Cardiac fibroblast (primary cell): ENCODE data around the gene DKKL1.
A peak's percentile ranks its signal among the peaks of the same experiment; 100 is the strongest.
"Not testable (repeated sequence)": the region's sequence is repeated elsewhere in the genome, so short reads cannot be mapped to it uniquely, and the experiment has no call there.

Experiments
- DNase-seq, 2 donors: peaks; one replicate each; pipeline versions ENCODE4 v3.0.0 to v3.0.0-alpha.2; 2010; ENCODE audit warnings: low read depth in 2 of 2
- H3K4me3 ChIP-seq, 2 donors: replicated peaks in 1 of 2; 1 replicate in 1 of 2; 2 replicates in 1 of 2; pipeline ENCODE4 v1.5.1; 2011; ENCODE audit warnings: low read depth in 2 of 2, low read length in 2 of 2, mild to moderate bottlenecking in 2 of 2, moderate library complexity in 1 of 2
- TF ChIP-seq, protein P1 (sequence below): IDR thresholded peaks from one replicate; pipeline ENCODE4 v1.5.1; 2011; ENCODE audit warnings: low read depth, mild to moderate bottlenecking, low read length, inconsistent platforms

Gene DKKL1

GRCh38 chr19:49364083-49364737, 533 bp downstream of the DKKL1 start:
- TF ChIP-seq, protein P1, sequence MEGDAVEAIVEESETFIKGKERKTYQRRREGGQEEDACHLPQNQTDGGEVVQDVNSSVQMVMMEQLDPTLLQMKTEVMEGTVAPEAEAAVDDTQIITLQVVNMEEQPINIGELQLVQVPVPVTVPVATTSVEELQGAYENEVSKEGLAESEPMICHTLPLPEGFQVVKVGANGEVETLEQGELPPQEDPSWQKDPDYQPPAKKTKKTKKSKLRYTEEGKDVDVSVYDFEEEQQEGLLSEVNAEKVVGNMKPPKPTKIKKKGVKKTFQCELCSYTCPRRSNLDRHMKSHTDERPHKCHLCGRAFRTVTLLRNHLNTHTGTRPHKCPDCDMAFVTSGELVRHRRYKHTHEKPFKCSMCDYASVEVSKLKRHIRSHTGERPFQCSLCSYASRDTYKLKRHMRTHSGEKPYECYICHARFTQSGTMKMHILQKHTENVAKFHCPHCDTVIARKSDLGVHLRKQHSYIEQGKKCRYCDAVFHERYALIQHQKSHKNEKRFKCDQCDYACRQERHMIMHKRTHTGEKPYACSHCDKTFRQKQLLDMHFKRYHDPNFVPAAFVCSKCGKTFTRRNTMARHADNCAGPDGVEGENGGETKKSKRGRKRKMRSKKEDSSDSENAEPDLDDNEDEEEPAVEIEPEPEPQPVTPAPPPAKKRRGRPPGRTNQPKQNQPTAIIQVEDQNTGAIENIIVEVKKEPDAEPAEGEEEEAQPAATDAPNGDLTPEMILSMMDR, result no peak
- no peak for DNase-seq
- H3K4me3 ChIP-seq, result peak overlapping the region in 1 of 2 donors; percentile 36

DNA sequence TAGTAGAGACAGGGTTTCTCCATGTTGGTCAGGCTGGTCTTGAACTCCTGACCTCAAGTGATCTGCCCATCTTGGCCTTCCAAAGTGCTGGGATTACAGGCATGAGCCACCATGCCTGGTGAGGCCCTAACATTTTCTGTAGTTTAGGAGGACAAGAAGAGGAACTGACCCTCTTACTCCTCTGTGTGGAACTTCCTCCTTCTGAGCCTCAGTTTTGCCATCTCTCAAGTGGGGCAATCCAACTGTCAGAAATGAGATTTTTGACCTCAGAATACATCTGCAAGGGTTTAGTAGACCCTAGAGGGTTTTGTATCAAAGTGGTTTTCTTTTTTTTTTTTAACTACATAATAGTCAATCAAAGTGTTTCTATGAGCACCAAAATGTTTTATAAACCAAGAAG, 2.4 kb downstream of the DKKL1 start:
- no peak for DNase-seq
- H3K4me3 ChIP-seq, result no peak overlapping the region
- TF ChIP-seq, protein P1, result no peak

DNA sequence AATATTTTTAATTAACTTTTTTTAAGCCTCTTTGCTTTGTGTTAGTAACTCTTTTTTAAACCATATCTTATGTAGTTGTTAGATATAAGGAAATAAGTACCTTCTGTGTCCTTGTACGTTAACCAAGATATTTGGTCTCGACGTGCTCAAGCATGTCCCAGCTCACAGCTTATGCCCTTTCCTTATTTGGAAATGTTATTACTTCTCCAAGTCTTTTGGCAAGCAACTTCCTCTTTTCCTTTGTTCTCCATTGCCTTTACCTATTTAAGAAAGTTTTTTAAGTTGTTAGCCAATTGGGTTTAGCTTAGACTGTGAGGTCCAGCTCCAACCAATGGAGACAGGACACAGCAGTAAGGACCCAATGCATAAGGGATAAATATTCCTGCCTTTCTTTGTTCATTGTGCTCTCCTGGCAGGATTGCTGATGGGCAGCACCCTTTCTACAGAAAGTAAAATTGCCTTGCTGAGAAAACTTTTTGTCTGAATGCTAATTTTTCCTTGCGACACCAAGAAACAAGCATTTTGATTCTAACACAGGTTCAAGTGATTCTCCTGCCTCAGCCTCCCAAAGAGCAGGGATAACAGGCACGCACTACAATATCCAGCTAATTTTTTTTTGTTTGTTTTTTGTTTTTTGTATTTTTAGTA, 5.2 kb downstream of the DKKL1 start:
- no peak overlapping the region for H3K4me3 ChIP-seq
- TF ChIP-seq, protein P1, result no peak
- DNase-seq, result no peak

GRCh38 chr19:49371184-49371583, 7.5 kb downstream of the DKKL1 start:
- no peak for DNase-seq
- TF ChIP-seq, protein P1, result no peak
- H3K4me3 ChIP-seq, result no peak overlapping the region

DNA sequence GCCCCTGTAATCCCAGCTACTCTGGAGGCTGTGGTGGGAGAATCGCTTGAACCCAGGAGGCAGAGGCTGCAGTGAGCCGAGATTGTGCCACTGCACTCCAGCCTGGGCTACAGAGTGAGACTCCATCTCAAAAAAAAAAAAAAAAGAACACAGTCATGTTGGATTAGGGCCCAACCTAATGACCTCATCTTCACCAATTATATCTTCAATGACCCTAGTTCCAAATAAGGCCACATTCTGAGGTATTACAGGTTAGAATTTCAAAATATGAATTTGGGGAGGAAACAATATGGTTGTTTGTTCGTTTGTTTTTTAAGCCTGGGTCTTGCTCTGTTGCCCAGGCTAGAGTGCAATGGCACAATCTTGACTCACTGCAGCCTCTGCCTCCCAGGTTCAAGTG, 9.5 kb downstream of the DKKL1 start:
- DNase-seq, result not testable (repeated sequence)

GRCh38 chr19:49374665-49375434, 11.2 kb downstream of the DKKL1 start:
- TF ChIP-seq, protein P1, result no peak
- DNase-seq, result no peak
- H3K4me3 ChIP-seq, result no peak overlapping the region

More for the DNA sequence above, 9.5 kb downstream of the DKKL1 start:
- not testable (repeated sequence) for H3K4me3 ChIP-seq

DNA sequence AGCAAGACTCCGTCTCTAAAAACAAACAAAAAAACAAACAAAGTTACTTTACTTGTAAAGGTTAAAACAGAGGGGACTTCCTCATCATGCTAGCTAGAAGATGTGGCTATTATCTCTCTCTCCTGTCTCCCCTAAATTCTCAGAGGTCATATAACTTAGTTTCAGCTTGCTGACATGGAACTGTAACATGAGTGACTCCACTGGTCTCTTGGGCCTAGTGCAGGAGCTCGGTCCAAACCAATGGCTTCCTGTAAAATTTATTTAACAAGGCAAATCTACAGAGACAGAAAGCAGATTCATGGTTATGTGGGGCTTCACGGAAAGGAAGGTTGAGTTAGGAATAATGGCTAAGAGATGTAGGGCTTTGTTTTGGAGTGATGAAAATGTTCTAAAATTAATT, 14.8 kb downstream of the DKKL1 start:
- no peak overlapping the region for H3K4me3 ChIP-seq
- DNase-seq, result no peak
- TF ChIP-seq, protein P1, result no peak
